K562 (cell line): Measurements from ENCODE around the gene NFKBIB. TPM values are rescaled to one million over a fixed set of nuclear protein-coding genes. Genes with fewer than 3 reads are reported as not detected.

Source experiments
- BMI1 ChIP-seq: fragments of 150-350 bp; IDR thresholded peaks from 2 replicates; pipeline ENCODE4 v1.6.1; 2014; ENCODE audit warnings: low read length
- CEBPG ChIP-seq, 3 experiments: fragments of 200-800 bp in 1 of 3; sonication (Bioruptor generic) in 1 of 3; sonication (generic) in 1 of 3; formaldehyde crosslinking in 1 of 3; IDR thresholded peaks in 2 of 3; conservative IDR thresholded peaks in 1 of 3; 2 replicates each; pipeline versions ENCODE4 v1.6.1 to v1.8.0; 2016 to 2022; ENCODE audit warnings: missing compliant biosample characterization in 2 of 3, missing genetic modification characterization in 2 of 3, mild to moderate bottlenecking in 1 of 3, missing genetic modification reagents in 1 of 3
- DMBX1 ChIP-seq: fragments of 250-450 bp; sonication (Bioruptor Pico); IDR thresholded peaks from 2 replicates; pipeline ENCODE4 v1.8.0; 2022; ENCODE audit warnings: inconsistent platforms, mild to moderate bottlenecking, moderate library complexity, borderline replicate concordance
- EP400 ChIP-seq: fragments of 450-650 bp; IDR thresholded peaks from 2 replicates; pipeline ENCODE4 v1.6.1; 2017; ENCODE audit warnings: antibody characterized with exemption, mild to moderate bottlenecking, moderate library complexity
- ESRRB ChIP-seq: fragments of 250-450 bp; sonication (Bioruptor Pico); IDR thresholded peaks from 2 replicates; pipeline ENCODE4 v1.5.0; 2020; ENCODE audit warnings: mild to moderate bottlenecking, moderate library complexity, borderline replicate concordance
- GATAD2B ChIP-seq: fragments of 450-650 bp; IDR thresholded peaks from 2 replicates; pipeline ENCODE4 v1.6.1; 2017; ENCODE audit warnings: mild to moderate bottlenecking, borderline replicate concordance
- HDAC8 ChIP-seq: fragments of 450-650 bp; IDR thresholded peaks from 2 replicates; pipeline ENCODE4 v1.6.1; 2016; ENCODE audit warnings: mild to moderate bottlenecking, missing genetic modification characterization, moderate library complexity, missing compliant biosample characterization
- HNRNPK ChIP-seq: fragments of 200-400 bp; formaldehyde crosslinking; IDR thresholded peaks from one replicate; pipeline ENCODE4 v1.6.1; 2018; ENCODE audit warnings: mild to moderate bottlenecking, low read depth, low read length; ENCODE audit not compliant: poor library complexity, severe bottlenecking
- KLF10 ChIP-seq: fragments of 250-450 bp; sonication (Bioruptor Pico); IDR thresholded peaks from 2 replicates; pipeline ENCODE4 v1.6.1; 2021; ENCODE audit warnings: matching md5 sums
- PPARD ChIP-seq: fragments of 250-450 bp; sonication (Bioruptor Pico); IDR thresholded peaks from 2 replicates; pipeline ENCODE4 v1.8.0; 2022; ENCODE audit warnings: inconsistent platforms, mild to moderate bottlenecking, moderate library complexity
- SMAD2 ChIP-seq: fragments of 150-350 bp; IDR thresholded peaks from 2 replicates; pipeline ENCODE4 v1.6.1; 2014; ENCODE audit warnings: low read depth, mild to moderate bottlenecking, low read length
- SMAD3 ChIP-seq: fragments of 450-650 bp; formaldehyde crosslinking; conservative IDR thresholded peaks from 2 replicates; pipeline ENCODE4 v1.4.0; 2020; ENCODE audit warnings: mild to moderate bottlenecking
- ZFX ChIP-seq: sonication (generic); formaldehyde crosslinking; IDR thresholded peaks from 2 replicates; pipeline ENCODE4 v1.8.0; 2022; ENCODE audit warnings: mild to moderate bottlenecking, missing genetic modification reagents, moderate library complexity
- ZNF134 ChIP-seq: fragments of 250-450 bp; sonication (Bioruptor Pico); conservative IDR thresholded peaks from 2 replicates; pipeline ENCODE4 v1.4.0; 2020
- ZNF347 ChIP-seq: fragments of 450-650 bp; formaldehyde crosslinking; IDR thresholded peaks from 2 replicates; pipeline ENCODE4 v1.4.0; 2020; ENCODE audit warnings: low read depth, mild to moderate bottlenecking, moderate library complexity
- ZNF41 ChIP-seq: fragments of 250-450 bp; sonication (Bioruptor Pico); conservative IDR thresholded peaks from 2 replicates; pipeline ENCODE4 v1.4.0; 2020; ENCODE audit warnings: mild to moderate bottlenecking
- ZNF583 ChIP-seq: fragments of 250-450 bp; sonication (Bioruptor Pico); IDR thresholded peaks from 2 replicates; pipeline ENCODE4 v1.4.0; 2020
- polyA plus RNA-seq, 8 experiments: library from polyadenylated mRNA; depleted of rRNA in 4 of 8; stranded (reverse) in 5 of 8; unstranded in 3 of 8; fragments of >200 nt; fragmentation: Nextera tagmentation in 2 of 8; fragmentation: Illumina TruSeq in 1 of 8; extraction: Ambion mirVana in 2 of 8; extraction: Trizol in 1 of 8; gene quantifications; 2 replicates each; pipeline versions ENCODE4 v1.2.1 to v1.2.3, GENCODE V29; 2011 to 2014; ENCODE audit warnings: inconsistent platforms in 1 of 8, missing spikeins in 1 of 8
- total RNA-seq, 7 experiments: library from RNA; depleted of rRNA in 6 of 7; stranded (reverse); fragments of >200 nt in 6 of 7; fragmentation: Illumina TruSeq in 2 of 7; extraction: Trizol in 2 of 7; gene quantifications; 2 replicates each; pipeline versions ENCODE4 v1.2.1 to v1.2.3, GENCODE V29; 2011 to 2021; ENCODE audit warnings: low replicate concordance in 1 of 7
- TF ChIP-seq, protein P1 (sequence below): fragments of 250-450 bp; sonication (Bioruptor Pico); IDR thresholded peaks from 2 replicates; pipeline ENCODE4 v1.8.0; 2021; ENCODE audit warnings: borderline replicate concordance, mild to moderate bottlenecking, moderate library complexity; ENCODE audit not compliant: poor library complexity, severe bottlenecking
- TF ChIP-seq, protein P2 (sequence below), 2 experiments: fragments of 150-350 bp in 1 of 2; IDR thresholded peaks; 2 replicates each; pipeline ENCODE4 v1.6.1; 2012 to 2016; ENCODE audit warnings: low read depth in 2 of 2, low read length in 2 of 2, mild to moderate bottlenecking in 1 of 2, moderate library complexity in 1 of 2
- TF ChIP-seq, protein P3 (sequence below): IDR thresholded peaks from 2 replicates; pipeline ENCODE4 v1.6.1; 2011; ENCODE audit not compliant: insufficient read length; ENCODE audit errors: extremely low read depth
- TF ChIP-seq, protein P4 (sequence below): IDR thresholded peaks from 3 replicates; pipeline ENCODE4 v1.6.1; 2011; ENCODE audit warnings: borderline replicate concordance, mild to moderate bottlenecking; ENCODE audit not compliant: insufficient read length, insufficient read depth

NFKBIB gene
- total and polyA plus RNA-seq, 9 of the 15 experiments (the other 6 are each of a cell fraction or from before 2014, with no cell fraction given), result 1.5 to 44.9 (median 10.4) TPM

DNA sequence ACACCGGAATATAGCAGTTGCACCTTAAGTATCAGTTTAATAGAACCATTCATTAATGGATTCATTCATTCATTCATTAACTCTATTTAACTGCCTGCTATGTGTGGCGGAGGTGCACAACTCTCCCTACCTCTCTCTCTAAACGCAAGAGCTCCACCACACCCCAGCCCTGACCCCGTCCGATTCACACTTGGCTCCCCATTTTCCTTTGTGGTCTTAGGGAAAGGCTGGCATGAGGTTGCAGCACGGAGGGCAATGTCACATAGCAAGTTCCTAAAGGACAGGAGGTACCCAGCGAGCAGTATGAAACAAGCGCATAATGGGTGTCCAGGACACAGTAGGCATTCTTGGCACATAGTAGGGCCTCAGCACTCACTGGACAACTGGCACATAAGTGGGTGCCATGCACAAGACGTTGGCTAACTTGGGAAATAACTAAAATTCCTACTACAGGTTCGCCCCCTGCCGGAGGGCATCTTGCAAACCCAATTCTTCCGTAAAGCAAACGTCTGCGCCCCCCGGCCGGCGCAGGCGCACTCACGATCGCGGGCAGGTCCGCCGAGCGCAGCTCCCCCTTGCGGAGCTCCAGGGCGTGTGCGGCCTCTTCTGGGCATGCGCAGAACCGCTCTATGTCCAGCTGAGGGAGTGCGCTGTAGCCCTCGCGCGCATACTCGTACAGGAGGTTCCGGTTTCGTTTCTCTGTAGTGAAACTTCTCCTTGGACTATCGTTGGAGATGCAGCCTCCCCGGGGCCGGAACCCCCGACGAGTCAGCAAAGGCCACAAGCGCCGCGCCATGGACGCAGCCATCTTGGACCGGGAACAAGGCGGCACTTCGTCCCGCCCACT, 30.4 kb downstream of the NFKBIB start, which contains the start of gene SARS2 (continued):
- TF ChIP-seq HNRNPK (no peak), ZNF347 (CRISPR knock-in tag) (no peak), KLF10 (CRISPR knock-in tag) (no peak), ZNF134 (CRISPR knock-in tag) (no peak), SMAD3 (no peak), BMI1 (no peak), SMAD2 (no peak), EP400 (peak; percentile 91), DMBX1 (CRISPR knock-in tag) (no peak), ZNF41 (CRISPR knock-in tag) (no peak), HDAC8 (tag) (no peak; the same call in 1 of the 2 replicates), ZFX (CRISPR knock-in tag) (peak; percentile 81), ZNF583 (CRISPR knock-in tag) (no peak; the same call in 1 of the 2 replicates), PPARD (CRISPR knock-in tag) (no peak), ESRRB (CRISPR knock-in tag) (no peak), GATAD2B (peak; percentile 47; the same call in 1 of the 2 replicates), CEBPG (CRISPR knock-in tag; IDR thresholded peaks at IDR 0.05) (no peak), CEBPG (tag; conservative IDR thresholded peaks at IDR 0.05 in 1 of 2, IDR thresholded peaks at IDR 0.05 in 1 of 2) (peak in 1 of 2 experiments; percentile 25; a peak in 1 of 4 replicates)
- TF ChIP-seq, protein P1, sequence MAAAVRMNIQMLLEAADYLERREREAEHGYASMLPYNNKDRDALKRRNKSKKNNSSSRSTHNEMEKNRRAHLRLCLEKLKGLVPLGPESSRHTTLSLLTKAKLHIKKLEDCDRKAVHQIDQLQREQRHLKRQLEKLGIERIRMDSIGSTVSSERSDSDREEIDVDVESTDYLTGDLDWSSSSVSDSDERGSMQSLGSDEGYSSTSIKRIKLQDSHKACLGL (CRISPR knock-in tag), result peak; percentile 94
- TF ChIP-seq, protein P2, sequence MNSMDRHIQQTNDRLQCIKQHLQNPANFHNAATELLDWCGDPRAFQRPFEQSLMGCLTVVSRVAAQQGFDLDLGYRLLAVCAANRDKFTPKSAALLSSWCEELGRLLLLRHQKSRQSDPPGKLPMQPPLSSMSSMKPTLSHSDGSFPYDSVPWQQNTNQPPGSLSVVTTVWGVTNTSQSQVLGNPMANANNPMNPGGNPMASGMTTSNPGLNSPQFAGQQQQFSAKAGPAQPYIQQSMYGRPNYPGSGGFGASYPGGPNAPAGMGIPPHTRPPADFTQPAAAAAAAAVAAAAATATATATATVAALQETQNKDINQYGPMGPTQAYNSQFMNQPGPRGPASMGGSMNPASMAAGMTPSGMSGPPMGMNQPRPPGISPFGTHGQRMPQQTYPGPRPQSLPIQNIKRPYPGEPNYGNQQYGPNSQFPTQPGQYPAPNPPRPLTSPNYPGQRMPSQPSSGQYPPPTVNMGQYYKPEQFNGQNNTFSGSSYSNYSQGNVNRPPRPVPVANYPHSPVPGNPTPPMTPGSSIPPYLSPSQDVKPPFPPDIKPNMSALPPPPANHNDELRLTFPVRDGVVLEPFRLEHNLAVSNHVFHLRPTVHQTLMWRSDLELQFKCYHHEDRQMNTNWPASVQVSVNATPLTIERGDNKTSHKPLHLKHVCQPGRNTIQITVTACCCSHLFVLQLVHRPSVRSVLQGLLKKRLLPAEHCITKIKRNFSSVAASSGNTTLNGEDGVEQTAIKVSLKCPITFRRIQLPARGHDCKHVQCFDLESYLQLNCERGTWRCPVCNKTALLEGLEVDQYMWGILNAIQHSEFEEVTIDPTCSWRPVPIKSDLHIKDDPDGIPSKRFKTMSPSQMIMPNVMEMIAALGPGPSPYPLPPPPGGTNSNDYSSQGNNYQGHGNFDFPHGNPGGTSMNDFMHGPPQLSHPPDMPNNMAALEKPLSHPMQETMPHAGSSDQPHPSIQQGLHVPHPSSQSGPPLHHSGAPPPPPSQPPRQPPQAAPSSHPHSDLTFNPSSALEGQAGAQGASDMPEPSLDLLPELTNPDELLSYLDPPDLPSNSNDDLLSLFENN (IDR thresholded peaks at IDR 0.05; ENCODE audit: low read depth in 2 of 2, low read length in 2 of 2), result peak in 1 of 2 experiments; percentile 18; a peak in 1 of 4 replicates
- TF ChIP-seq, protein P3, sequence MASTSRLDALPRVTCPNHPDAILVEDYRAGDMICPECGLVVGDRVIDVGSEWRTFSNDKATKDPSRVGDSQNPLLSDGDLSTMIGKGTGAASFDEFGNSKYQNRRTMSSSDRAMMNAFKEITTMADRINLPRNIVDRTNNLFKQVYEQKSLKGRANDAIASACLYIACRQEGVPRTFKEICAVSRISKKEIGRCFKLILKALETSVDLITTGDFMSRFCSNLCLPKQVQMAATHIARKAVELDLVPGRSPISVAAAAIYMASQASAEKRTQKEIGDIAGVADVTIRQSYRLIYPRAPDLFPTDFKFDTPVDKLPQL, result no peak
- TF ChIP-seq, protein P4, sequence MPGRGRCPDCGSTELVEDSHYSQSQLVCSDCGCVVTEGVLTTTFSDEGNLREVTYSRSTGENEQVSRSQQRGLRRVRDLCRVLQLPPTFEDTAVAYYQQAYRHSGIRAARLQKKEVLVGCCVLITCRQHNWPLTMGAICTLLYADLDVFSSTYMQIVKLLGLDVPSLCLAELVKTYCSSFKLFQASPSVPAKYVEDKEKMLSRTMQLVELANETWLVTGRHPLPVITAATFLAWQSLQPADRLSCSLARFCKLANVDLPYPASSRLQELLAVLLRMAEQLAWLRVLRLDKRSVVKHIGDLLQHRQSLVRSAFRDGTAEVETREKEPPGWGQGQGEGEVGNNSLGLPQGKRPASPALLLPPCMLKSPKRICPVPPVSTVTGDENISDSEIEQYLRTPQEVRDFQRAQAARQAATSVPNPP, result no peak
